Activated CD4-positive, alpha-beta memory T cell treated with anti-CD3 and anti-CD28 coated beads for 36 hours (primary cell): ENCODE data around the gene DENND1C. TPM values are rescaled to one million over a fixed set of nuclear protein-coding genes. Genes with fewer than 3 reads are reported as not detected.

Experiments
- CTCF ChIA-PET: fragments of 350-600 bp; sonication (Branson Sonifier 250); formaldehyde crosslinking; loops from one replicate; lab custom pipeline; 2021; ENCODE audit warnings: antibody characterized with exemption, inconsistent platforms; lab: Charles Lee
- POLR2A ChIA-PET: fragments of 350-600 bp; sonication (Branson Sonifier 250); formaldehyde crosslinking; loops from one replicate; lab custom pipeline; 2021; ENCODE audit warnings: antibody characterized with exemption; lab: Charles Lee
- DNase-seq: peaks from one replicate; pipeline ENCODE4 v3.0.0-alpha.2; 2020
- H3K27ac Mint-ChIP-seq: one replicate; pipeline ENCODE4 v1.8.0; 2021; ENCODE audit warnings: mixed read lengths
- H3K27me3 Mint-ChIP-seq: one replicate; pipeline ENCODE4 v1.8.0; 2021; ENCODE audit warnings: mixed read lengths
- H3K36me3 Mint-ChIP-seq: one replicate; pipeline ENCODE4 v1.8.0; 2021; ENCODE audit warnings: mixed read lengths
- H3K4me1 Mint-ChIP-seq: one replicate; pipeline ENCODE4 v1.8.0; 2021; ENCODE audit warnings: low read depth, mixed read lengths
- H3K4me3 Mint-ChIP-seq: one replicate; pipeline ENCODE4 v1.8.0; 2021; ENCODE audit warnings: mild to moderate bottlenecking, mixed read lengths
- H3K9me3 Mint-ChIP-seq: one replicate; pipeline ENCODE4 v1.8.0; 2021; ENCODE audit warnings: mixed read lengths
- intact Hi-C: fragments of 100-400 bp; cut with micrococcal nuclease; formaldehyde crosslinking; loops from one replicate; pipeline ENCODE4 v1.15.1; 2023
- total RNA-seq, 2 experiments: library from RNA; stranded (reverse); gene quantifications; one replicate each; pipeline ENCODE4 v1.2.3, GENCODE V29; 2021

The DENND1C gene, protein sequence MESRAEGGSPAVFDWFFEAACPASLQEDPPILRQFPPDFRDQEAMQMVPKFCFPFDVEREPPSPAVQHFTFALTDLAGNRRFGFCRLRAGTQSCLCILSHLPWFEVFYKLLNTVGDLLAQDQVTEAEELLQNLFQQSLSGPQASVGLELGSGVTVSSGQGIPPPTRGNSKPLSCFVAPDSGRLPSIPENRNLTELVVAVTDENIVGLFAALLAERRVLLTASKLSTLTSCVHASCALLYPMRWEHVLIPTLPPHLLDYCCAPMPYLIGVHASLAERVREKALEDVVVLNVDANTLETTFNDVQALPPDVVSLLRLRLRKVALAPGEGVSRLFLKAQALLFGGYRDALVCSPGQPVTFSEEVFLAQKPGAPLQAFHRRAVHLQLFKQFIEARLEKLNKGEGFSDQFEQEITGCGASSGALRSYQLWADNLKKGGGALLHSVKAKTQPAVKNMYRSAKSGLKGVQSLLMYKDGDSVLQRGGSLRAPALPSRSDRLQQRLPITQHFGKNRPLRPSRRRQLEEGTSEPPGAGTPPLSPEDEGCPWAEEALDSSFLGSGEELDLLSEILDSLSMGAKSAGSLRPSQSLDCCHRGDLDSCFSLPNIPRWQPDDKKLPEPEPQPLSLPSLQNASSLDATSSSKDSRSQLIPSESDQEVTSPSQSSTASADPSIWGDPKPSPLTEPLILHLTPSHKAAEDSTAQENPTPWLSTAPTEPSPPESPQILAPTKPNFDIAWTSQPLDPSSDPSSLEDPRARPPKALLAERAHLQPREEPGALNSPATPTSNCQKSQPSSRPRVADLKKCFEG
- 10 to 100 TPM; 62.1 to 69.3 TPM for total RNA-seq

GRCh38 chr19:6481541-6482342 is at the start of gene DENND1C:
DENND1C (minus strand) TSS chr19:6481787; CDS start chr19:6481695, 92 bp downstream.
- H3K27me3 Mint-ChIP-seq, result no peaks in the 10 kb centered on the region
- peaks cover 4% of the 10 kb centered on the region for H3K36me3 Mint-ChIP-seq
- POLR2A ChIA-PET, result interaction anchor here (0.5 to 1.4 kb wide), 9 partner anchors 8 to 382 kb away, joined by 3 to 6 read pairs (median 4); partner anchors contain the start of genes ALKBH7, GTF2F1, KHSRP and SLC25A23
- H3K9me3 Mint-ChIP-seq, result no peaks in the 10 kb centered on the region
- peaks cover 30% of the 10 kb centered on the region for H3K4me1 Mint-ChIP-seq
- H3K27ac Mint-ChIP-seq, result peak within 1 kb of the TSS; percentile 98
- H3K4me3 Mint-ChIP-seq, result peak within 1 kb of the TSS; percentile 100
- DNase-seq, result peak; percentile 85
- CTCF ChIA-PET, result interaction anchor here (0.6 to 1.8 kb wide), 13 partner anchors 9 to 382 kb away, joined by 3 to 8 read pairs (median 4); partner anchors contain the start of gene ALKBH7
- intact Hi-C loops, result loop anchor here (1.0 to 2.0 kb wide), 3 partner anchors 21 to 57 kb away; partner anchors contain the start of gene KHSRP

DNA sequence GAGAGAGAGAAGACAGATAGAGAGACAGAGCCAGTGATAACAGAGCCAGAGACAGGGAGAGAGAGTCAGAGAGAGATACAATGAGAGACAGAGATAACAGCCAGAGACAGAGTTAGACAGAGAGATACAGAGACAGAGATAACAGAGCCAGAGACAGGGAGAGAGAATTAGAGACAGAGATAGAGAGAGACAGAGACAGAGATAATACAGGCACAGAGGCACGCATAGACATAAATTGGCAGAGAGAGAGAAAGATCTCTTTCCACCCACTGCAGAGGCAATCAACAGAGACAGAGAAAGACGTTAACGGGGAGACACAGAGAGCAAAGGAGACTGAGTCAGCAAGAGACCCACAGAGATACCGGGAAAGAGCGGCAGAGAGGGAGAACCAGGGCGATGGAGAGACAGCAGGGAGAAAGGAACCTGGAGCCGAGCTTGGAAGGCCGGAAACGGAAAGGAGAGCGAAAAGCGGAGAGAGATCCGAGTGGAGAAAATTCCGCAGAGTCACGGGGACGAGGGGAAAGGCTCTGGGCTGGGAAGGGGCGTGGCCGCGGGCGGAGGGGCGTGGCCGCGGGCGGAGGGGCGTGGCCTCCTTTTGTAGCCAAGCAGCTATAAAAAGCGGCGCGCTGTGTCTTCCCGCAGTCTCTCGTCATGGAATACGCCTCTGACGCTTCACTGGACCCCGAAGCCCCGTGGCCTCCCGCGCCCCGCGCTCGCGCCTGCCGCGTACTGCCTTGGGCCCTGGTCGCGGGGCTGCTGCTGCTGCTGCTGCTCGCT is 49.0 kb upstream of the DENND1C start, which contains the start of gene TNFSF9:
TNFSF9 (plus strand) TSS at position 641 of the 777 bp plus-strand sequence; CDS start at position 652, 11 bp downstream.
- peaks cover 28% of the 10 kb centered on the region for H3K4me1 Mint-ChIP-seq
- H3K27ac Mint-ChIP-seq, result peak within 1 kb of the TSS; percentile 40
- peak within 1 kb of the TSS; percentile 78 for H3K4me3 Mint-ChIP-seq
- no peaks in the 10 kb centered on the region for H3K9me3 Mint-ChIP-seq
- H3K27me3 Mint-ChIP-seq, result peaks cover 24% of the 10 kb centered on the region
- ChIA-PET POLR2A (no interaction called here), CTCF (interaction anchor here (0.7 kb wide), 1 partner anchor 103 kb away, joined by 3 read pairs; no protein-coding TSS in a partner anchor)
- H3K36me3 Mint-ChIP-seq, result no peaks in the 10 kb centered on the region
- peak; percentile 87 for DNase-seq
- intact Hi-C loops, result loop anchor here (5.0 kb wide), 1 partner anchor 62 kb away; the partner anchor contains the start of gene CD70

DNA sequence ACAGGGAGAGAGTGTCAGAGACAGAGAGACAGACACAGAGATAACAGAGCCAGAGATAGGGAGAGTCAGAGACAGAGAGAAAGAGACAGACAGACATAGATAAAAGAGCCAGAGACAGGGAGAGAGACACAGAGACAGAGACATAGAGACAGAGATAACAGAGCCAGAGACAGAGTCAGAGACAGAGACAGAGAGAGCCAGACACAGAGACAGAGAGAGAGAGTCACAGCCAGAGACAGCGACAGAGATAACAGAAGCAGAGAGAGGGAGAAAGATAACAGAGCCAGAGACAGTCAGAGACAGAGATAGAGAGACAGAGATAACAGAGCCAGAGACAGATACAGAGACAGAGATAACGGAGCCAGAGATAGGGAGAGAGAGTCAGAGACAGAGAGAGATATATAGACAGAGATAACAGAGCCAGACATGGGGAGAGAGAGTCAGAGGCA is 48.4 kb upstream of the DENND1C start:
- H3K27ac Mint-ChIP-seq, result peak overlapping the region; percentile 40
- DNase-seq, result no peak
- peak overlapping the region; percentile 78 for H3K4me3 Mint-ChIP-seq
- intact Hi-C loops, result loop anchor here (5.0 kb wide), 1 partner anchor 62 kb away; the partner anchor contains the start of gene CD70
- no peaks in the 10 kb centered on the region for H3K36me3 Mint-ChIP-seq
- CTCF ChIA-PET, result no interaction called here
- POLR2A ChIA-PET, result no interaction called here
- H3K4me1 Mint-ChIP-seq, result peaks cover 27% of the 10 kb centered on the region
- no peaks in the 10 kb centered on the region for H3K9me3 Mint-ChIP-seq
- H3K27me3 Mint-ChIP-seq, result peaks cover 23% of the 10 kb centered on the region

- no peak overlapping the region for H3K27ac Mint-ChIP-seq
- H3K36me3 Mint-ChIP-seq, result no peaks in the 10 kb centered on the region
- H3K4me3 Mint-ChIP-seq, result no peak overlapping the region
- H3K9me3 Mint-ChIP-seq, result no peaks in the 10 kb centered on the region
- no peak for DNase-seq
- CTCF ChIA-PET, result interaction anchor here (1.1 kb wide), 1 partner anchor 104 kb away, joined by 3 read pairs; no protein-coding TSS in a partner anchor
- H3K4me1 Mint-ChIP-seq, result peaks cover 27% of the 10 kb centered on the region
- POLR2A ChIA-PET, result no interaction called here
- H3K27me3 Mint-ChIP-seq, result peaks cover 19% of the 10 kb centered on the region
- intact Hi-C loops, result no loop called here
Measured at GRCh38 chr19:6529351-6529750, 47.8 kb upstream of the DENND1C start.

DNA sequence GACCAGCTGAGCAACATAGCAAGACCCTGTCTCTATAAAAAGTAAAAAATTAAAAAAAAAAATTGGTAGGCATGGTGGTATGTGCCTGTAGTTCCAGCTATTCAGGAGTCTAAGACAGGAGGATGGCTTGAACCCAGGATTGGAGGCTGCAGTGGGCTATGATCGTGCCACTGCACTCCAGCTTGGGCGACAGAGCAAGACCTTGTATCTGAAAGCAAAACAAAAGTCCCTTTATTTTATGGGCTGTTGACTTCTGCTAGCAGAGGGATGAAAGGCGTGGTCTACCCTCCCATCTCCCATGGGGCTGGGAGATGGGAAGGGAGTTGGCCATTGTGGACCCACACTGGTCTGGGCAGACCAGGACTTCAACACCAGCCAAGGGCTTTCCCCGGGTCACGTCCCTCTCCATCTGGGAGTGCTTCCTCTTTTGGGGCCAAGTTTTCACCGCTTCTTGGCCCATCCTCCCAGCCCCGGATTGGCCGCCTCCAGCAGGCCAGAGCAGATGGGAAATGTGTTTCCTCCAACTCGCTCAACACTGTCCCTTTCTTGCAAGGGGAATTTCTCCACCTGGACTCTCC is 47.0 kb upstream of the DENND1C start:
- H3K27ac Mint-ChIP-seq, result no peak overlapping the region
- peaks cover 27% of the 10 kb centered on the region for H3K4me1 Mint-ChIP-seq
- H3K27me3 Mint-ChIP-seq, result peaks cover 16% of the 10 kb centered on the region
- intact Hi-C loops, result no loop called here
- no peaks in the 10 kb centered on the region for H3K36me3 Mint-ChIP-seq
- H3K9me3 Mint-ChIP-seq, result no peaks in the 10 kb centered on the region
- no peak overlapping the region for H3K4me3 Mint-ChIP-seq
- DNase-seq, result no peak
- ChIA-PET POLR2A (no interaction called here), CTCF (interaction anchor here (1.1 to 1.5 kb wide), 2 partner anchors 12 to 105 kb away, joined by 3 read pairs; no protein-coding TSS in a partner anchor)

DNA sequence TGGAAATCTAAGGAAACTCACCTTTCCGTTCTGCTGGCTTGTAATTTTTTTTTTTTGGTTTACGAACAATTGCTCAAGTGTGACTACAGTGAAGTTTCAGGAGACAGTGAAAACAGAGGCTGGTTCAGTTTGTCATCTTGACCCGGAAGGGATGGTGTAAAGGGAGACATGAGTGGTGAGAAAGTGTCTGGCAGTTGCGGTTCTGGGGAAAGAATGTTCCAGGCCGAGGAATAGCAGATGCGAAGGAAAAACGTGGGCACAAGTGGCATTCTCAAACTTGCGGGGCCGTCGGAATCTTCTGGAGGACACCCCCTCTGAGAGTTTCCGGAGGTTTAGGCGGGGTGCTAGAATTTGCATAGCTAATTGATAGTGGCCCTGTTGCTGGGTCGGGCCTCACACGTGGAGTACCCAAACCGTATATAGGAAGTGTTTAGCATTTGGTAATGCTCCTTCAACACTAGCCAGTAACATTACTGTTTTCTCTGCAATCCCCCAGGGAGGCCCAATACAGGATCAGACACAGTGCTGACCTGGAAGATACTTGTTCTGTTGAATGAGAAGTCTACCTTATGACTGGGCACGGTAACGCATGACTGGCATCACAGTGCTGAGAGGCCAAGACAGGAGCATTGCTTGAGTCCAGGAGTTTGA is 46.4 kb upstream of the DENND1C start:
- ChIA-PET CTCF (interaction anchor here (1.5 kb wide), 1 partner anchor 11 kb away, joined by 3 read pairs; no protein-coding TSS in a partner anchor), POLR2A (no interaction called here)
- H3K36me3 Mint-ChIP-seq, result no peaks in the 10 kb centered on the region
- no peaks in the 10 kb centered on the region for H3K9me3 Mint-ChIP-seq
- H3K27me3 Mint-ChIP-seq, result peaks cover 16% of the 10 kb centered on the region
- intact Hi-C loops, result no loop called here
- DNase-seq, result no peak
- no peak overlapping the region for H3K4me3 Mint-ChIP-seq
- no peak overlapping the region for H3K27ac Mint-ChIP-seq
- peaks cover 27% of the 10 kb centered on the region for H3K4me1 Mint-ChIP-seq

DNA sequence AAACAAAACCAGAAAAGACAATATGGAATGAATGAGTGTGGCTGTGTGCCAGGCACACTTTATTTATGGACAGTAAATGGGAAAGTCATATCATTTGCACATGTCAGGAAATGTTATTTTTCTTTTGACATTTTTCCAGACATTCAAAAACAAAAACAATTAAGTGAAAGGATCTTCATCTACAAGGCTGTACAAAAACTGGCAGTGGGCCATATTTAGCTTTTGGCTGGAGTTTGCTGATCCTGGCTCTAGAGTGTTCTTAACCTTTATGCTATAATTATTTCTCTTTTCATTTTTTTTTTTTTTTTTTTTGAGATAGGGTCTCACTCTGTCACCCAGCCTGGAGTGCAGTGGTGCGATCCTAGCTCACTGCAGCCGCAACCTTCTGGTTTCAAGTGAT is 42.7 kb upstream of the DENND1C start:
- Mint-ChIP-seq H3K36me3 (no peaks in the 10 kb centered on the region), H3K9me3 (no peaks in the 10 kb centered on the region), H3K27me3 (peaks cover 2% of the 10 kb centered on the region), H3K27ac (no peak overlapping the region), H3K4me1 (peaks cover 17% of the 10 kb centered on the region), H3K4me3 (no peak overlapping the region)
- CTCF ChIA-PET, result no interaction called here
- POLR2A ChIA-PET, result interaction anchor here (0.7 kb wide), 2 partner anchors 96 to 145 kb away, joined by 3 read pairs; no protein-coding TSS in a partner anchor
- DNase-seq, result no peak
- intact Hi-C loops, result no loop called here

DNA sequence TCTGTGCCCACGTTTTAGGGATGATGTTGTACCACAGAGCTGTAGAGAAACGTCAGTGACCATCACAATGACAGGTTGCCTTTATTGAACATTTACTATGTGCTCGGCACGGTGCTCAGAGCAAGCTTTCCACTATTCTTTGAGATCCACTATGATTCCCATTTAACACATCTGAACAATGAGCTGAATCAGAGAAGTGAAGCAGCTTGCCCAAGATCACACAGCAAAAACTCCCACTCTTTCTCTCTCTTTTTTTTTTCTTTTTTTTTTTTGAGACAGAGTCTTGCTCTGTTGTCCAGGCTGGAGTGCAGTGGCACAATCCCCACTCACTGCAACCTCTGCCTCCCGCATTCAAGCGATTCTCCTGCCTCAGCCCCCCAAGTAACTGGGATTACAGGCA is 41.1 kb upstream of the DENND1C start:
- intact Hi-C loops, result no loop called here
- H3K27ac Mint-ChIP-seq, result no peak overlapping the region

DNA sequence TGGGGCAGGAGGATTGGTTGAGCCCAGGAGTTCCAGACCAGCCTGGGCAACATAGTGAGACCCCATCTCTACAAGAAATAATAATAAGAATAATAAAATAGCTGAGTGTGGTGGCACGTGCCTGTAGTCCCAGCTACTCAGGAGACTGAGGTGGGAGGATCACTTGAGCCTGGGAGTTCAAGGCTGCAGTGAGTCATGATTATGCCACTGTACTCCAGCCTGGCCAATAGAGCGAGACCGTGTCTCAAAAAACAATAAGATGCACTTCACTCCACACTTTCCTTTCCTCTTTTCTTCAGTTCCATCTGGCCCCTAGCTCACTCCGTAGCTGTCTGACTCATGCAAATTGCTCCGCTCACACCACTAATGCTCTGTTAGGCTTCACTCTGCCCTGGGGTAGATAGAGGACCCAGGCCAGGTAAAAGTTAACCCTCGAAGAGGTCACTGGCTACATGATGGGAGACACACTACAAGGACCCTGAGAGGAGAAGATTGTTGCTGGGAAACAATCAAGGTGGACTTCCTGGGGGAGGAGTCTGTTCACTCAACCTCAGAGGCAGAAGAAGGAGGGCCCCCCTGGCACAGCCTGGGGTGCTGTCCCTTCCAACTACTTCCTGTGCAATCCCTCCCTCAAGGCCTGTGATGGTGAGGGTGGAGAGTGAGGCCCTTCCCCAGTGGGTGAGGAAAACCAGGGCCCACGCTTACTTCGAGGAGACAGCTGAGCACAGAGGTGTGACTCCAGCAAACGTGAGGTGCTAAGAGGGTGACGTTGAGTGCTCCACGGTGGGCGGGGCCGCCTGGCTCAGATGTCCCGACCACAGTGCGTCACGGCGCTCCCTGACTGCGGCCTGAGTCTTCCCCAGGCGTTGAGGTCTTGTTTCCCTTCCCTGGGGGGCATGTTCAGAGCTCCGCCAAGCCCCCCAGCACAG is 40.4 kb upstream of the DENND1C start:
- Mint-ChIP-seq H3K36me3 (no peaks in the 10 kb centered on the region), H3K27ac (no peak overlapping the region), H3K27me3 (peaks cover 2% of the 10 kb centered on the region), H3K9me3 (no peaks in the 10 kb centered on the region), H3K4me3 (no peak overlapping the region), H3K4me1 (peaks cover 37% of the 10 kb centered on the region)
- peak; percentile 78 for DNase-seq
- ChIA-PET CTCF (interaction anchor here (0.8 to 1.6 kb wide), 3 partner anchors 11 to 111 kb away, joined by 3 to 6 read pairs (median 3); no protein-coding TSS in a partner anchor), POLR2A (no interaction called here)
- intact Hi-C loops, result no loop called here

More for the DNA sequence above, 41.1 kb upstream of the DENND1C start:
- no peak for DNase-seq
- Mint-ChIP-seq H3K4me1 (peaks cover 31% of the 10 kb centered on the region), H3K9me3 (no peaks in the 10 kb centered on the region), H3K4me3 (no peak overlapping the region), H3K36me3 (no peaks in the 10 kb centered on the region), H3K27me3 (peaks cover 2% of the 10 kb centered on the region)
- ChIA-PET POLR2A (interaction anchor here (0.6 kb wide), 1 partner anchor 1306 kb away, joined by 3 read pairs; no protein-coding TSS in a partner anchor), CTCF (interaction anchor here (1.4 to 1.6 kb wide), 2 partner anchors 108 to 111 kb away, joined by 3 to 6 read pairs; no protein-coding TSS in a partner anchor)
